CD4-positive, alpha-beta T cell treated with Interleukin-10 for 1 hour (primary cell): ENCODE data around the gene GNL1.

ENCODE experiments used
- DNase-seq: peaks from one replicate; pipeline ENCODE4 v3.0.0-alpha.2; 2020

GNL1 gene

DNA sequence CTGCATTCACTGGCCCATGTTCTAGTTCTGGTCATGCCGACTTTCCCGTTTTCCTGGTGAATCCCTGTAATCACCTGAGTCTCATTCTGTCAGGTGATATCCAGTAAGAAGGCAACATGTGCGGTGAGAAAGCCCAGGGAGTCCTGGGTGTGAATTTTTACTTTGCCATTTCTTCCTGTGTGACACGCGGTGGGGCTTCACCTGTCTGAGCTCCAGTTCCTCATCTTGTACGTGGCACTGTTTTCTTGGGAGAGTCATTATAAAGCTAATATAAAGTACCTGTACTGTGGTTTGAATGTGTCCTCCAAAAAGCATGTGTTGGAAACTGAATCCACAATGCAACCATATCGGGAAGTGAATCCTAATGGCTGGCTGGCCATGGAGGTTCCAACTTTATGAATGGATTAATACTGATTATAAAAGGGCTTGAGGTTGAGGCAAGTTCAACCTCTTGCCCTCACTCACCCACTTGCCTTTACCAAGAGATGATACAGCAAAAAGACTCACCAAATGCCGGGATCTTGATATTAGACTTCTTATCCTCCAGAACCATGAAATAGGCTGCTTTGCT, 61.9 kb downstream of the GNL1 start:
- DNase-seq: peak; percentile 60

DNA sequence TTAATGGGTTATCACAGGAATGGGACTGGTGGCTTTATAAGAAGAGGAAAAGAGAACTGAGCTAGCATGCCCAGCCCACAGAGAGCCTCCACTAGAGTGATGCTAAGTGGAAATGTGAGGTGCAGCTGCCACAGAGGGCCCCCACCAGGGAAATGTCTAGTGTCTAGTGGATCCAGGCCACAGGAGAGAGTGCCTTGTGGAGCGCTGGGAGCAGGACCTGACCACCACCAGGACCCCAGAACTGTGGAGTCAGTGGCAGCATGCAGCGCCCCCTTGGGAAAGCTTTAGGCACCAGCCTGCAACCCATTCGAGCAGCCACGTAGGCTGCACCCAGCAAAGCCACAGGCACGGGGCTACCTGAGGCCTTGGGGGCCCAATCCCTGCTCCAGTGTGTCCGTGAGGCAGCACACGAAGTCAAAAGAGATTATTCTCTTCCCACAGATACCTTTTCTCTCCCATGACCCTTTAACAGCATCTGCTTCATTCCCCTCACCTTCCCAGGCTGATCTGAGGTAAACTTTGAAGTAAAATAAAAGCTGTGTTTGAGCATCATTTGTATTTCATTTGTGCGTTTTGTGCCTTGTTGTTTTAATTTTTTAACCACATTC, 62.5 kb downstream of the GNL1 start:
- peak; percentile 64 for DNase-seq

DNA sequence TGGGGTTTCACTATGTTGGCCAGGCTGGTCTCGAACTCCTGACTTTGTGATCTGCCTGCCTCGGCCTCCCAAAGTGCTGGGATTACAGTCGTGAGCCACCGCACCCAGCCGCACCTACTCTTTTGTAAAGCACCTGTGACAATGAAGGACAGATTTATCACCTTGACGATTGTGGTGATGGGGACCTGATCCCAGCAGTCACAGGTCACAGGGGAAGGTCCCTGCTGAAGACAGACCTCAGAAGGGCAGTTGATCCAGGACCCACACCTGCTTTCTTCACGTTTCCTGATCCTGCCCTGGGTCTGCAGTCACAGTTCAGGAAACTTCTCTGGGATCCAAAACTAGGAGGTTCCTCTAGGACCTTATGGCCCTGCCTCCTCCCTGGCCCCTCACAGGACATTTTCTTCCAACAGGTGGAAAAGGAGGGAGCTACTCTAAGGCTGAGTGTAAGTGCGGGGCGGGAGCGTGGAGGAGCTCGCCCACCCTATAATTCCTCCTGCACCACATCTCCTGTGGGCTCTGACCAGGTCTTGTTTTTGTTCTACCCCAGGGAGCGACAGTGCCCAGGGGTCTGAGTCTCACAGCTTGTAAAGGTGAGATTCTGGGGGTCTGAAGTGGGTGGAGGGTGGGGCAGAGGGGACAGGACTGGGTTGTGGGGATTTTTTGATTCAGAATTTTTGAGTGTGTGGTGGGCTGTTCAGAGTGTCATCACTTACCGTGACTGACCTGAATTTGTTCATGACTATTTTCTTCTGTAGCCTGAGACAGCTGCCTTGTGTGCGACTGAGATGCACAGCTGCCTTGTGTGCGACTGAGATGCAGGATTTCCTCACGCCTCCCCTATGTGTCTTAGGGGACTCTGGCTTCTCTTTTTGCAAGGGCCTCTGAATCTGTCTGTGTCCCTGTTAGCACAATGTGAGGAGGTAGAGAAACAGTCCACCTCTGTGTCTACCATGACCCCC, 64.0 kb downstream of the GNL1 start:
- peak; percentile 37 for DNase-seq
